HepG2 (cell line): ENCODE data around the gene DLX3. TPM values are rescaled to one million over a fixed set of nuclear protein-coding genes. Genes with fewer than 3 reads are reported as not detected.
A peak's percentile ranks its signal among the peaks of the same experiment; 100 is the strongest.

Experiments
- AHR ChIP-seq: IDR thresholded peaks from 2 replicates; pipeline ENCODE4 v1.6.1; 2018; ENCODE audit warnings: missing genetic modification reagents, missing compliant biosample characterization
- DZIP1 ChIP-seq: sonication (generic); formaldehyde crosslinking; IDR thresholded peaks from 2 replicates; pipeline ENCODE4 v1.5.0; 2020; ENCODE audit warnings: mild to moderate bottlenecking, missing genetic modification reagents
- FUBP1 ChIP-seq: sonication (generic); formaldehyde crosslinking; IDR thresholded peaks from 2 replicates; pipeline ENCODE4 v1.5.1; 2020; ENCODE audit warnings: missing genetic modification reagents, mild to moderate bottlenecking, borderline replicate concordance
- HOXA5 ChIP-seq: sonication (generic); formaldehyde crosslinking; IDR thresholded peaks from 2 replicates; pipeline ENCODE4 v1.4.0; 2020; ENCODE audit warnings: missing genetic modification reagents
- SNAI1 ChIP-seq: sonication (generic); formaldehyde crosslinking; IDR thresholded peaks from 2 replicates; pipeline ENCODE4 v1.5.0; 2020; ENCODE audit warnings: mild to moderate bottlenecking, missing genetic modification reagents, borderline replicate concordance
- TFE3 ChIP-seq: IDR thresholded peaks from 2 replicates; pipeline ENCODE4 v1.6.1; 2016
- ZBTB10 ChIP-seq: sonication (generic); formaldehyde crosslinking; IDR thresholded peaks from 2 replicates; pipeline ENCODE4 v1.4.0; 2020; ENCODE audit warnings: missing genetic modification reagents, borderline replicate concordance
- ZNF451 ChIP-seq: sonication (generic); formaldehyde crosslinking; IDR thresholded peaks from 2 replicates; pipeline ENCODE4 v1.5.0; 2020; ENCODE audit warnings: mild to moderate bottlenecking, missing genetic modification reagents
- ZNF605 ChIP-seq: sonication (generic); formaldehyde crosslinking; IDR thresholded peaks from 2 replicates; pipeline ENCODE4 v1.8.0; 2022; ENCODE audit warnings: mild to moderate bottlenecking, missing genetic modification reagents
- ZNF737 ChIP-seq: sonication (generic); formaldehyde crosslinking; IDR thresholded peaks from 2 replicates; pipeline ENCODE4 v1.5.0; 2020; ENCODE audit warnings: missing genetic modification reagents, mild to moderate bottlenecking, borderline replicate concordance
- polyA plus RNA-seq, 8 experiments: library from polyadenylated mRNA; depleted of rRNA in 3 of 8; stranded (reverse) in 7 of 8; unstranded in 1 of 8; fragments of >200 nt; fragmentation: Illumina TruSeq in 4 of 8; extraction: Trizol in 4 of 8; gene quantifications; 2 replicates each; pipeline versions ENCODE4 v1.2.1 to v1.2.3, GENCODE V29; 2011 to 2016; ENCODE audit warnings: low read depth in 4 of 8, missing spikeins in 1 of 8, mixed read lengths in 1 of 8; ENCODE audit not compliant: insufficient read depth in 1 of 8
- total RNA-seq, 5 experiments: library from RNA; depleted of rRNA; stranded (reverse); fragments of >200 nt; fragmentation: Illumina TruSeq; extraction: Trizol; gene quantifications; 2 replicates each; pipeline ENCODE4 v1.2.3, GENCODE V29; 2016; ENCODE audit warnings: low read depth in 1 of 5
- TF ChIP-seq, protein P1 (sequence below): IDR thresholded peaks from 2 replicates; pipeline ENCODE4 v1.4.0; 2020; ENCODE audit warnings: mild to moderate bottlenecking, missing genetic modification reagents
- TF ChIP-seq, protein P2 (sequence below): sonication (generic); formaldehyde crosslinking; IDR thresholded peaks from 2 replicates; pipeline ENCODE4 v1.9.0; 2021; ENCODE audit warnings: missing genetic modification reagents, mild to moderate bottlenecking, borderline replicate concordance

Gene DLX3
- total and polyA plus RNA-seq, 2 of the 13 experiments (the other 11 are each of a cell fraction or from before 2014, with no cell fraction given) = 0.03 TPM; not detected in 1

DNA sequence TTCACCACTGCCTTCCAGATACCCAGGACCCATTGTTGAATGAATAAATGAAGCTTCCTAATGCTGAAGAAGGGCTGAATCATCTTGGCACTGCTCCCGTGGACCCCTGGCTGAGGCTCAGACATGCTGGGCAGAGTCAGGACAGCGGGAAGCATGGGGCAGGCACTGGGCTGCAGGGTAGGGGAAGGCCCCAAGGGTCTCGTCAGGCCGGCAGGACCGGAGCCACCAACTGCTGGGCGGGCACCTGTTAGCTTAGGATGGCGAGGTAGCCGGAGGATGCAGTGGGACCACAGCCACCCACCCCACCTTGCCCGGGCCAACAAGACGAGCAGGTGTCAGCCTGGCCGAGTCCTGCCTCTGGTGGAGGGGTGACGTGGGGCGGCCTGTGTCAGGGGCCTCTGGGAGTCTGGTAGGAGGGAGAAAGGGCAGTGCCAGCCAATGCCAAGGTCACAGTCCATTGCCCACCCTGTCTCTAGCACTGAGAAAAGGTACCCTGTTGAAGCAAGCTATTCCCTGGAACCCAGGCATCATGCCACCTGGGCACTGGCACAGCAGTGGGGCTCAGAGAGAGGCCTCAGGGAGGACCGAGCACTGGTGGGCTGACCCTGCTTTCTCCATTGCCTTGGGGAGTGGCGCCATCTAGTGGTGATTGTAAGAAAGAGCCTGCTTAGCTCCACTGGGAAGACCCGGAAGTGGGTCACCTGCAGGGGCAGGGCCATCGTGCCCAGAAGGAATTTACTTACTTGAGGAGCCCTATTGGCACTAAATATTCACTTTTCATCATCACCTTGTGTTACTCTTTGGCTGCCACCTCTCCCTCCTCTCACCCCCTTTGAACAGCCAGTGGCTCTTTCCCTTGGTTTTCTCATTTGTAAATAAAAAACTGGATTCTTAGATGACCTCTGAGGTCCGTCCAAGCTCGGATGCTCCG is 3.0 kb upstream of the DLX3 start (continued):
- no peak for TF ChIP-seq AHR (CRISPR knock-in tag)
- TF ChIP-seq, protein P1, sequence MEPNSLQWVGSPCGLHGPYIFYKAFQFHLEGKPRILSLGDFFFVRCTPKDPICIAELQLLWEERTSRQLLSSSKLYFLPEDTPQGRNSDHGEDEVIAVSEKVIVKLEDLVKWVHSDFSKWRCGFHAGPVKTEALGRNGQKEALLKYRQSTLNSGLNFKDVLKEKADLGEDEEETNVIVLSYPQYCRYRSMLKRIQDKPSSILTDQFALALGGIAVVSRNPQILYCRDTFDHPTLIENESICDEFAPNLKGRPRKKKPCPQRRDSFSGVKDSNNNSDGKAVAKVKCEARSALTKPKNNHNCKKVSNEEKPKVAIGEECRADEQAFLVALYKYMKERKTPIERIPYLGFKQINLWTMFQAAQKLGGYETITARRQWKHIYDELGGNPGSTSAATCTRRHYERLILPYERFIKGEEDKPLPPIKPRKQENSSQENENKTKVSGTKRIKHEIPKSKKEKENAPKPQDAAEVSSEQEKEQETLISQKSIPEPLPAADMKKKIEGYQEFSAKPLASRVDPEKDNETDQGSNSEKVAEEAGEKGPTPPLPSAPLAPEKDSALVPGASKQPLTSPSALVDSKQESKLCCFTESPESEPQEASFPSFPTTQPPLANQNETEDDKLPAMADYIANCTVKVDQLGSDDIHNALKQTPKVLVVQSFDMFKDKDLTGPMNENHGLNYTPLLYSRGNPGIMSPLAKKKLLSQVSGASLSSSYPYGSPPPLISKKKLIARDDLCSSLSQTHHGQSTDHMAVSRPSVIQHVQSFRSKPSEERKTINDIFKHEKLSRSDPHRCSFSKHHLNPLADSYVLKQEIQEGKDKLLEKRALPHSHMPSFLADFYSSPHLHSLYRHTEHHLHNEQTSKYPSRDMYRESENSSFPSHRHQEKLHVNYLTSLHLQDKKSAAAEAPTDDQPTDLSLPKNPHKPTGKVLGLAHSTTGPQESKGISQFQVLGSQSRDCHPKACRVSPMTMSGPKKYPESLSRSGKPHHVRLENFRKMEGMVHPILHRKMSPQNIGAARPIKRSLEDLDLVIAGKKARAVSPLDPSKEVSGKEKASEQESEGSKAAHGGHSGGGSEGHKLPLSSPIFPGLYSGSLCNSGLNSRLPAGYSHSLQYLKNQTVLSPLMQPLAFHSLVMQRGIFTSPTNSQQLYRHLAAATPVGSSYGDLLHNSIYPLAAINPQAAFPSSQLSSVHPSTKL (CRISPR knock-in tag) = peak; percentile 49
- no peak for TF ChIP-seq ZBTB10 (CRISPR knock-in tag)
- TF ChIP-seq FUBP1 (CRISPR knock-in tag) = 0 out of 2 replicates have a peak, but pooled peaks have one; percentile 34
- TF ChIP-seq, protein P2, sequence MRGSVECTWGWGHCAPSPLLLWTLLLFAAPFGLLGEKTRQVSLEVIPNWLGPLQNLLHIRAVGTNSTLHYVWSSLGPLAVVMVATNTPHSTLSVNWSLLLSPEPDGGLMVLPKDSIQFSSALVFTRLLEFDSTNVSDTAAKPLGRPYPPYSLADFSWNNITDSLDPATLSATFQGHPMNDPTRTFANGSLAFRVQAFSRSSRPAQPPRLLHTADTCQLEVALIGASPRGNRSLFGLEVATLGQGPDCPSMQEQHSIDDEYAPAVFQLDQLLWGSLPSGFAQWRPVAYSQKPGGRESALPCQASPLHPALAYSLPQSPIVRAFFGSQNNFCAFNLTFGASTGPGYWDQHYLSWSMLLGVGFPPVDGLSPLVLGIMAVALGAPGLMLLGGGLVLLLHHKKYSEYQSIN (CRISPR knock-in tag) = no peak
- TF ChIP-seq ZNF605 (CRISPR knock-in tag) = 0 out of 2 replicates have a peak, but pooled peaks have one; percentile 35
- peak; percentile 60; the same call in 1 of the 2 replicates for TF ChIP-seq HOXA5 (CRISPR knock-in tag)
- no peak for TF ChIP-seq DZIP1 (CRISPR knock-in tag)
- no peak for TF ChIP-seq ZNF737 (CRISPR knock-in tag)
- no peak for TF ChIP-seq ZNF451 (CRISPR knock-in tag)
- no peak for TF ChIP-seq TFE3 (CRISPR knock-in tag)
- TF ChIP-seq SNAI1 (CRISPR knock-in tag) = no peak
